DMS53 (cell line): Measurements from ENCODE around the gene GMPS.
"Not testable (repeated sequence)": the region's sequence is repeated elsewhere in the genome, so short reads cannot be mapped to it uniquely, and the experiment has no call there.

Experiments used
- DNase-seq: peaks from one replicate; lab custom pipeline; 2025; lab: John Stamatoyannopoulos, UW

GMPS gene

GRCh38 chr3:155872904-155873646 is 2.6 kb downstream of the GMPS start:
- DNase-seq = no peak

- no peak for DNase-seq
Observed at GRCh38 chr3:155876037-155876436, 5.6 kb downstream of the GMPS start.

GRCh38 chr3:155876503-155876902 is 6.1 kb downstream of the GMPS start:
- DNase-seq = no peak

GRCh38 chr3:155880286-155880685 is 9.8 kb downstream of the GMPS start:
- no peak for DNase-seq

- DNase-seq = no peak
Observed at GRCh38 chr3:155884292-155884691, 13.8 kb downstream of the GMPS start.

GRCh38 chr3:155885292-155885691 is 14.8 kb downstream of the GMPS start:
- no peak for DNase-seq

- DNase-seq = not testable (repeated sequence)
Observed at GRCh38 chr3:155886348-155886747, 15.9 kb downstream of the GMPS start.

GRCh38 chr3:155886915-155887314 is 16.5 kb downstream of the GMPS start:
- no peak for DNase-seq

GRCh38 chr3:155889212-155889611 is 18.8 kb downstream of the GMPS start:
- no peak for DNase-seq

- no peak for DNase-seq
Observed at GRCh38 chr3:155889952-155890351, 19.5 kb downstream of the GMPS start.

- peak; percentile 4 for DNase-seq
Observed at GRCh38 chr3:155890671-155891190, 20.3 kb downstream of the GMPS start.

- DNase-seq = no peak
Observed at GRCh38 chr3:155891321-155891720, 20.9 kb downstream of the GMPS start.

GRCh38 chr3:155895379-155895900 is 25.0 kb downstream of the GMPS start:
- DNase-seq = no peak

GRCh38 chr3:155906900-155907299 is 36.5 kb downstream of the GMPS start:
- DNase-seq = no peak

GRCh38 chr3:155908086-155908485 is 37.6 kb downstream of the GMPS start:
- no peak for DNase-seq

GRCh38 chr3:155908605-155909004 is 38.2 kb downstream of the GMPS start:
- no peak for DNase-seq

- DNase-seq = no peak
Observed at GRCh38 chr3:155912090-155912489, 41.6 kb downstream of the GMPS start.

GRCh38 chr3:155912579-155913190 is 42.2 kb downstream of the GMPS start:
- no peak for DNase-seq

- no peak for DNase-seq
Observed at GRCh38 chr3:155917781-155918180, 47.3 kb downstream of the GMPS start.

GRCh38 chr3:155919728-155920127 is 49.3 kb downstream of the GMPS start:
- no peak for DNase-seq

GRCh38 chr3:155921486-155921885 is 51.0 kb downstream of the GMPS start:
- no peak for DNase-seq

- no peak for DNase-seq
Observed at GRCh38 chr3:155934230-155934629, 63.8 kb downstream of the GMPS start.

GRCh38 chr3:155938409-155938808 is 68.0 kb downstream of the GMPS start:
- DNase-seq = no peak
